GM12873 (cell line): Measurements from ENCODE around the gene NRF1.

Source experiments
- CTCF ChIP-seq: IDR thresholded peaks from 2 replicates; pipeline ENCODE4 v1.5.1; 2012; ENCODE audit warnings: low read depth, mild to moderate bottlenecking, moderate library complexity, low read length, control low read depth; ENCODE audit not compliant: insufficient read depth; ENCODE audit errors: missing control alignments

Gene NRF1

GRCh38 chr7:129686063-129686462 is 74.5 kb downstream of the NRF1 start:
- no peak for TF ChIP-seq CTCF

DNA sequence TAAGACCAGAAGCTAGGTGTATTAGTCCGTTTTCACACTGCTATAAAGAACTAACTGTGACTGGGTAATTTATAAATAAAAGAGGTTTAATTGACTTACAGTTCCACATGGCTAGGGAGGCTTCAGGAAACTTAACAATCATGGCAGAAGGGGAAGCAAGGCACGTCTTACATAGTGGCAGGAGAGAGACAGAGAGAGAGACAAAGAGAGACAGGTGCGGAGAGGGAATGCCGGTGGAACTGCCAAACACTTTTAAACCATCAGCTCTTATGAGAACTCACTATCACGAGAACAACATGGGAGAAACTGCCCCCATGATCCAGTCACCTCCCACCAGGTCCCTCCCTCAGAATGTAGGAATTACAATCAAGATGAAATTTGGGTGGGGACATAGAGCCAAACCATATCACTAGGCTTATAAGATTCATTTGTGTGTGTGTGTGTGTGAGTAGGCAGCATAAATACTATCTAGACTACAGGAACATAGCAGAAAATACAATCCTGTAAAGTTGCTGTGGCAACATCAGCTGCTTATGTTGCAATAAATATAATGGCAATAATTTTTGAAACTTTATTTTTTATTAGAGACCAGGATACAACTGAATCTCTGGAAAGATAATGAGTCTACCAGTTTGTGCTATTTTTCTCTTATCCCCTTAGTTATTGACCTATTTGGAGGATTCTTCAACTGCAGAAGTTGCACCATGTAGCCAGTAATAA is 77.1 kb downstream of the NRF1 start:
- TF ChIP-seq CTCF: no peak

DNA sequence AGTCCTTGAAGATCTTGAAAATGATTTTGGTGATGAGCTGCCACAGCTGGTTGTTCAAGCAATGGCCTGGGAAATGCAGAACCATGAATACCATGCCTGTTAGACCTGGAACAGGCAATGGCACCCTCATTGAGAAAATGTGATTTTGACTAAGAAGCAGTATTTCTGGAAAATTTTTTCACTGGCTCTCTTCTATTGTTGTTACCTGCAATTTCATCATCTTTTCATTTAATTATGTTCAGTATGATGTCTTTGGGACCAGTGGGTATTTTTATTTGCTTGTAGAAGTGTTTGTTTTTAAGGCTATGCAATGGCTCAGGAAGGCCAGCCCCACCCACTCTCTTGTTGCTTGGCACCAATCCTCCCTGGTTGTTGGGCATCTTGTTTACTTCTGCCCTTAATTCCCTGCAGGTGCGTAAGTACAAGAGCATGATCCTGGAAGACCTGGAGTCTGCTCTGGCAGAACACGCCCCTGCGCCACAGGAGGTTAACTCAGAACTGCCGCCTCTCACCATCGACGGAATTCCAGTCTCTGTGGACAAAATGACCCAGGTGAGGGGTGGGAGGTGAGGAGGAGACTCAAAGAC is 78.6 kb downstream of the NRF1 start:
- no peak for TF ChIP-seq CTCF

DNA sequence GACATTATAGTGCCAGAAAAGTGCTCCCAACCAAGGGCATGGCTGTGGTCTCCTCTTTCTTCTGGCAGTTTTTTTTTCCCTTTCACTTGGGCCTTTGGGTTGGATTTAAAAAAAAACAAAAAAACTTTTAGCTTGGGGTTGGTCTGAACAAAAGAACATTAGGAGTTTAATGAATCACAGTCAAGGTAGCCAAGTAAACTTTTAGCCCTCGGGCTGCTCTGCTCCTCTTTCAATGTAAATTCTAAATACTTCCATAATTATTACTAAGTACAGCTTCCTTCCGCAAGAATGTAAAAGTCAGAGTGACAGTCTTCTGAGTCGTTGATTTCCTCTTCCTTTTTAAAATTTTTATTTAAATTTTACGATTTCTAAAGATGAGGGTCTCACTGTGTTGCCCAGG is 79.2 kb downstream of the NRF1 start:
- no peak for TF ChIP-seq CTCF

GRCh38 chr7:129698516-129699418 is 87.2 kb downstream of the NRF1 start:
- TF ChIP-seq CTCF: no peak

- TF ChIP-seq CTCF: no peak
Measured at GRCh38 chr7:129702316-129702715, 90.8 kb downstream of the NRF1 start.

- TF ChIP-seq CTCF: no peak
Measured at GRCh38 chr7:129702761-129703338, 91.3 kb downstream of the NRF1 start.
